ENCODE data around the gene RNF2. TPM values are rescaled to one million over a fixed set of nuclear protein-coding genes. Genes with fewer than 3 reads are reported as not detected.
A peak's percentile ranks its signal among the peaks of the same experiment; 100 is the strongest.

Gene RNF2
- total and polyA plus RNA-seq, 2 donors from 2014 or later, result 6.7 to 26.0 TPM

DNA sequence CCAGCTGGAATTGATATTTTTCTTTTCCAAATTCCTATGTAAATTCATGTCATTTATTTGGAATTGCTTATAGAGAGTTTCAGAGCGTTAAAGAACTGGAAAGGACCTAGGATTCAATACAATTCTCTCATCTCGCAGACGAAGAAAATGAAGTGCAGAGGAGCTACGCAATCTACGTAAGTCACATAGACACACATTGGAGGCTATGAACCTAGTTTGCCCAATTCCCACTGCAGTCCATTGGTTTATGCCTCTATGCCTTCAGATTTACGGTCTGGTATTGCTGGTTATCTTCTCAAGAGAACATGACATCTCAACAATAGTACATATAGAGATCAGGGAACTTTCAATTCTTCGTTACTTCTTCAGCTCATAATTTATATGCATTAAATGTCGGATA lies 971 bp upstream of the RNF2 start:
- intact Hi-C loops (cut with DNase I), result no loop called here
- H3K4me3 ChIP-seq (ENCODE audit: low read length in 3 of 3), result peak overlapping the region; percentile 18 to 64 (median 62)
- no peaks in the 10 kb centered on the region for H3K9me3 ChIP-seq (ENCODE audit: control insufficient read depth in 2 of 3, insufficient read depth in 1 of 3, low read length in 3 of 3)
- H3K9ac ChIP-seq (ENCODE audit: low read length in 3 of 3), result no peak overlapping the region
- H3K27ac ChIP-seq (ENCODE audit: low read depth in 2 of 2, low read length in 2 of 2), result no peak overlapping the region
- DNase-seq (no peak), FAIRE-seq (no peak)
- no peaks in the 10 kb centered on the region for H3K27me3 ChIP-seq (ENCODE audit: control insufficient read depth, insufficient read depth, low read length)
- no peaks in the 10 kb centered on the region for H3K36me3 ChIP-seq (ENCODE audit: control insufficient read depth in 2 of 3, insufficient read depth in 3 of 3, low read length in 3 of 3)
- H3K4me1 ChIP-seq (ENCODE audit: control insufficient read depth in 2 of 3, insufficient read depth in 2 of 3, low read depth in 1 of 3, low read length in 3 of 3), result peaks cover 0 to 5% (median 3%) of the 10 kb centered on the region in 3 donors
- TF ChIP-seq, protein P1, sequence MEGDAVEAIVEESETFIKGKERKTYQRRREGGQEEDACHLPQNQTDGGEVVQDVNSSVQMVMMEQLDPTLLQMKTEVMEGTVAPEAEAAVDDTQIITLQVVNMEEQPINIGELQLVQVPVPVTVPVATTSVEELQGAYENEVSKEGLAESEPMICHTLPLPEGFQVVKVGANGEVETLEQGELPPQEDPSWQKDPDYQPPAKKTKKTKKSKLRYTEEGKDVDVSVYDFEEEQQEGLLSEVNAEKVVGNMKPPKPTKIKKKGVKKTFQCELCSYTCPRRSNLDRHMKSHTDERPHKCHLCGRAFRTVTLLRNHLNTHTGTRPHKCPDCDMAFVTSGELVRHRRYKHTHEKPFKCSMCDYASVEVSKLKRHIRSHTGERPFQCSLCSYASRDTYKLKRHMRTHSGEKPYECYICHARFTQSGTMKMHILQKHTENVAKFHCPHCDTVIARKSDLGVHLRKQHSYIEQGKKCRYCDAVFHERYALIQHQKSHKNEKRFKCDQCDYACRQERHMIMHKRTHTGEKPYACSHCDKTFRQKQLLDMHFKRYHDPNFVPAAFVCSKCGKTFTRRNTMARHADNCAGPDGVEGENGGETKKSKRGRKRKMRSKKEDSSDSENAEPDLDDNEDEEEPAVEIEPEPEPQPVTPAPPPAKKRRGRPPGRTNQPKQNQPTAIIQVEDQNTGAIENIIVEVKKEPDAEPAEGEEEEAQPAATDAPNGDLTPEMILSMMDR (IDR thresholded peaks at IDR 0.05; ENCODE audit: borderline replicate concordance, extremely low read depth, insufficient read depth), result no peak

DNA sequence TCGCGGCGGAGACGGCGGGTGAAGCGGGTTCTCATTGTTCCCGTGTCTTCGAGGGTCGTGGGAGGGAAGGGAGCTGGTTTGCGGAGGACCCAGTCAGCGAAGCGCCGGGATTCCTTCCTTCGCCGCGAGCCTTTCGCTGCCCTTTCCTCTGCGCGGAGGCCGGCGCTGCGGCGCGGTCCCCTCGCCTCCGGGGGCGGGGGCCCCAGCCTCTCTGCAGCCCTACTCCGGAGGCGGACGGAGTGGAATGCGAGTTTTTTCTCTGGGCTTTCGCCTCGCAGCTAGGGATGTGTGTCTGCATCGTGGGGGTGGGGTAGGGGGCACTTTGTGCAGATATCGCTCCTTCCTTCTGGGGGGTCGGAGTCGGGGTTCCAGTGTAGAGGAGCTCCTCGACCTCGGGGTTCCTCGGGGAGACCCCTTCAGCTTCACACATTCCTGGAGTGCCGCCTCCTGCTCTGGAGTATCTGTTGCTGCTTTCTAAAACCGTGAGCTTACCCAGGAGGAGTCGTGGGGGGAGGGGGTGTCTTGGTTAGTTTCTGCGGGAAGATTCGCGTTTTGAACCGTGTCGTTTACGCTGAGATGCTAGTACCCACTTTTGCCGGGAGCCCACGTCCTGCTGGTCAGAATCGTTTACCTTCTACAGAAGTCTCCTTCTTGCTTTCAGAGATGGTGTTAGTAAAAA lies 595 bp downstream of the RNF2 start:
- FAIRE-seq (no peak), DNase-seq (peak; percentile 65 to 82 (median 78))
- peak overlapping the region; percentile 53 to 74 (median 61) for H3K9ac ChIP-seq (ENCODE audit: low read length in 3 of 3)
- no peaks in the 10 kb centered on the region for H3K27me3 ChIP-seq (ENCODE audit: control insufficient read depth, insufficient read depth, low read length)
- no peaks in the 10 kb centered on the region for H3K36me3 ChIP-seq (ENCODE audit: control insufficient read depth in 2 of 3, insufficient read depth in 3 of 3, low read length in 3 of 3)
- H3K9me3 ChIP-seq (ENCODE audit: control insufficient read depth in 2 of 3, insufficient read depth in 1 of 3, low read length in 3 of 3), result no peaks in the 10 kb centered on the region
- intact Hi-C loops (cut with DNase I), result no loop called here
- H3K4me3 ChIP-seq (ENCODE audit: low read length in 3 of 3), result peak overlapping the region; percentile 64 to 81 (median 80)
- TF ChIP-seq, protein P1 (IDR thresholded peaks at IDR 0.05; ENCODE audit: borderline replicate concordance, extremely low read depth, insufficient read depth), result no peak
- peak overlapping the region; percentile 82 to 89 for H3K27ac ChIP-seq (ENCODE audit: low read depth in 2 of 2, low read length in 2 of 2)
- peaks cover 0 to 5% (median 3%) of the 10 kb centered on the region in 3 donors for H3K4me1 ChIP-seq (ENCODE audit: control insufficient read depth in 2 of 3, insufficient read depth in 2 of 3, low read depth in 1 of 3, low read length in 3 of 3)

- H3K4me1 ChIP-seq (ENCODE audit: control insufficient read depth in 2 of 3, insufficient read depth in 2 of 3, low read depth in 1 of 3, low read length in 3 of 3), result peaks cover 0 to 5% (median 3%) of the 10 kb centered on the region in 3 donors
- no peaks in the 10 kb centered on the region for H3K9me3 ChIP-seq (ENCODE audit: control insufficient read depth in 2 of 3, insufficient read depth in 1 of 3, low read length in 3 of 3)
- FAIRE-seq, result no peak
- DNase-seq, result no peak
- H3K4me3 ChIP-seq (ENCODE audit: low read length in 3 of 3), result peak overlapping the region; percentile 64 to 81 (median 80)
- intact Hi-C loops (cut with DNase I), result no loop called here
- no peaks in the 10 kb centered on the region for H3K36me3 ChIP-seq (ENCODE audit: control insufficient read depth in 2 of 3, insufficient read depth in 3 of 3, low read length in 3 of 3)
- TF ChIP-seq, protein P1 (IDR thresholded peaks at IDR 0.05; ENCODE audit: borderline replicate concordance, extremely low read depth, insufficient read depth), result no peak
- H3K27me3 ChIP-seq (ENCODE audit: control insufficient read depth, insufficient read depth, low read length), result no peaks in the 10 kb centered on the region
- H3K9ac ChIP-seq (ENCODE audit: low read length in 3 of 3), result peak overlapping the region; percentile 4 to 74 (median 53)
- no peak overlapping the region for H3K27ac ChIP-seq (ENCODE audit: low read depth in 2 of 2, low read length in 2 of 2)
These were observed 1.3 kb downstream of the RNF2 start for GRCh38 chr1:185046668-185047067.

All from kidney (tissue), 14 donors.